ENCODE data around the gene ADARB2.

ADARB2 gene

DNA sequence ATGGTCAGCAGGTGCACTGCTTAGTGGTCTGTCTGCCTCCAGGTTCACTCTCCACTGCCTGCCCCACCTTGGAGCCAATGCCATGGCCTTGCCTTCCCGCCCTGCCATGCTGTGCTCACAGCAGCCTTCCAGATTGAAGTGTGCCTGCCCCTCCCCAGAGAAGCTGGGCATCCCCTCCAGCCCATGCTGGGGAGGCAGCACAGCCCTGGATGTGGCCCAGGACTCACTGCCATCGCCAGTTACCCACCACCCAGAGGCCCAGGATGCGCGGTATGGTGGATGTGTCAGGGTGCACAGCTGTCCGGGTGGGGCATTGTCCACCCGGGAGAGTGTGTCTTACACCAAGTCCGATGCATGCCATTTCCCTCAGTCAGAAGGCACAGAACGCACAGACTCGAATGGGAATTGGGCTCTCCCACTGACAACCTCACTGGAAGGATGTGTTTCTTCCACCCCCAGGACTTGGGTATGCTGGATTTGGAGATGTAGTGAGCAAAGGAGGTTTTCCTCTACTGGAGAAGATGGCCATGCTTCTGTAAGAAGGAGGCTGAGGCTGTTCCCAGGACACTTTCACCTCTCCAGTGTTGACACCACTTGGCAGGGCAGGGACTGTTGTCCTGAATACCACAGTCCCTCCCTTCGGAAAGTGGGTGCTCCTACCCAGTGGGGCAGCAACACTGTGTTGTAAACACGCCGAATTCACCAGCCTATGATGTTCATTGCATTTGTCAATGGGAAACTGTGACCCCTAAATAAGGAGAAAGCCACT lies 122.0 kb downstream of the ADARB2 start:
- no peak for DNase-seq (ENCODE audit: low spot score)

DNA sequence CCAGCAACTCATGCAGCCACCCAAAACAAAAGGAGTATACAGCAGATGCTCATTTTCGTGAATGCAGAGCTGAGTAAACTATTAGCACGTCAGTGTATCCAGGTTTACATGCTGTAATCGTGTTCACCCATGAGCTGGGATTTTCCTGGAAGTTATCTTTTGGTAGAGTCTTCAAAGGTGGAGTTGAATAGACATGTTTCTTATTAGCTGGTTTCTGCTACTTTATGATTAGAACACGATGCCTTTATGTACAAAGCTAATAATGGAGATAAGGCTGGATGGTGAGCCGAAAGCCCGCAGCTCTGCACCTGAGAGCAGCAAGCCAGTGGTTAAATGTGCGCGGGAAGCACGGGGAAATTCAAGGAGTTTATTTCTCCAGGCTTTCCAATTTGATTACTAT lies 123.8 kb downstream of the ADARB2 start:
- DNase-seq (ENCODE audit: low spot score): no peak

DNA sequence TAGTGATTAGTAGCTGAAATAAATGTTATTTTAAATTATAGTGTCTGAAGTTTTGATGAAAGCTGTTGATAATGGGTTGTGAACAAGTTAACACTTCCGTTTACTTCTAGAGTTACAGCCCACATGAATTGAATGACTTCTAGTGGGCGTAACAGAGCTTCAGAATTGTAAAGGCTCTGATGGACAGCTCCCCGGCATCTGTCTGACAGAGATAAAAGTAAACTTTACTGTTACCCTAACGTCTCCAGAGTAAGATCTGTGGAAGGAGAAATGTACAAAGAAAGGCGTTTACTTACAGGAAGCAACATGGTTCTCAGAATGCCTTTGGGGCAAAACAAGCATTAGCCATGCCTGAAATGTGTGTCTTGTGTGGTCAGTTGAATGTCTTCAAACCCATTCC lies 124.4 kb downstream of the ADARB2 start:
- no peak for DNase-seq (ENCODE audit: low spot score)

DNA sequence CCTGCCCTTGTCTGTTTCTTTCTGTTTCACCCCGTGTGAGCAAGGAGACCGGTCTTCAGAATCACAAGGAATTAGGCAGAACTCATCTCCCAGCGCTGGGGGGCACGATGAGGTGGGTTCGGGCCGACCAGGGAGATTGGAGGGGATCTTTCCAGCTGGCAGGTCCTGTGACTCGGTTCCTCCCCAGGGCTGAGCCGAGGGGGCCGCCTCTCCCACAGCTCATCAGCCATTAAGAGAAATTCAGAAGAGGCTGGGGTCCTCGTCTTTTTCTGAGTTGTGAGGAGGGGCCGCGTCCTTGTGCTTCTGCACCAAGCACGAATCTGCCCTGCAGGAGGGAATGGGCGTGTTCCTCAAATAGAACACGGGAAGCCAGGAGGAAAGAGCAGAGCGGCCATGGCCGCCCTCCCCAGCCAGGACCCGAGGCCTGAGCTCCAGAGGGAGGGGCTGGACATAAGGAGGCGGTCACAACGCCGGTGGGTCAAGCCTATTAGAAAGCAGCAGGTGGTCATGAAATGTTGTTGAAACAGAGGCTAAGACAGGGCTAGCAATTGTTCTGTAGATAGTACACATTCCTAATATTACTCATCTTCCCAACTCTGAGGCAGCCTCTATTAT lies 125.3 kb downstream of the ADARB2 start:
- DNase-seq (ENCODE audit: low spot score): no peak

DNA sequence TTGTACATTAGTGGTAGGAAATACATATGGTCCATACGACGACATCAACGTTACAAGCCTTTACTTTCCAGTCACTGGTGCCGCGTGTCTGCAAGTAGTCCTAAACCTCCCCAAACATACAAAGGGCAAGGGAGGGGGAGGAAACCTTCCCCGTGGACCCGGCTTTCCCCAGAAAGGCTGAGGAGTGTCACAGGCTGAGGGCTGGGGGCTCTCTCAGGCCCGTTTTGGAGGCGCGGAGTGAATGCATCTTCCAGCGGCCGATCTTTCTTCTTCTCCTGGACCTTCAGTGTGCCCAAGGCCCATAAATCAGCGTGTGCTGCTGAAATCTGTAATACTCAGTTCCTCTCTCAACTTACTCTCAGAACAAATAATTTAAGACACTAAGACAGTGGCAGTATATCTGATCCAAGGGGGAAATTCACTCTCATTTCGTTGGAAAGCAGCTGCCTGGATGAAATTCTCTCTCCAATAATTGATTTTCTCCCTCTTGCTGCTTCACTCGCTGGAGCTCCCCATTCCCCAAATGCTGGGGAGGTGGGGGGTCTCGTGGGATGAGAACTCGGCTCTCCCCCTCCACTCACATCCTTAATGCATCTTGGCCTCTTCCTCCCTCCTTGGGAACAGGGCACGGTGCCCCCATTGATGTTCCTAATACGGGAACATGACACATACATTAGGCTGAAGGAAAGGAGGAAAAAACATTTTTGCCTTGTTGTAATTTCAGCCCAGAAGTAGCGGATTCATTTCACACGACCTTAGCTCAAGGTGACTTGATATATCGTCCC lies 126.1 kb downstream of the ADARB2 start:
- no peak for DNase-seq (ENCODE audit: low spot score)

DNA sequence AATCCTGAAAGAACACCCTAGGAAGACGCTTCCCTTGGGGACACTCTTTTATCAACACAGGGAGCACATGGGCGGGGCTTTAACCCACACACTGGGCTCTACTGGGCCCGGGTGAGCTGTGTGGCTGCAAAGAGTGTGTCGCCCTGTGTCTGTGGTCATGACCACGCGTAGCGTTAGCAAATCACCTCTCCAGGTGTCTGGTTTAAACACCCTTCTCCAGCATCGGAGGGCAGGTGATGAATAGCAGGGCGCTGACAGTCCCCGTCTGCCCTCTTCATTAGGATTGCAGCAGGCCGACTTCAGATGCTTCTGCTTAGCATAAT lies 127.7 kb downstream of the ADARB2 start:
- no peak for DNase-seq (ENCODE audit: low spot score)

DNA sequence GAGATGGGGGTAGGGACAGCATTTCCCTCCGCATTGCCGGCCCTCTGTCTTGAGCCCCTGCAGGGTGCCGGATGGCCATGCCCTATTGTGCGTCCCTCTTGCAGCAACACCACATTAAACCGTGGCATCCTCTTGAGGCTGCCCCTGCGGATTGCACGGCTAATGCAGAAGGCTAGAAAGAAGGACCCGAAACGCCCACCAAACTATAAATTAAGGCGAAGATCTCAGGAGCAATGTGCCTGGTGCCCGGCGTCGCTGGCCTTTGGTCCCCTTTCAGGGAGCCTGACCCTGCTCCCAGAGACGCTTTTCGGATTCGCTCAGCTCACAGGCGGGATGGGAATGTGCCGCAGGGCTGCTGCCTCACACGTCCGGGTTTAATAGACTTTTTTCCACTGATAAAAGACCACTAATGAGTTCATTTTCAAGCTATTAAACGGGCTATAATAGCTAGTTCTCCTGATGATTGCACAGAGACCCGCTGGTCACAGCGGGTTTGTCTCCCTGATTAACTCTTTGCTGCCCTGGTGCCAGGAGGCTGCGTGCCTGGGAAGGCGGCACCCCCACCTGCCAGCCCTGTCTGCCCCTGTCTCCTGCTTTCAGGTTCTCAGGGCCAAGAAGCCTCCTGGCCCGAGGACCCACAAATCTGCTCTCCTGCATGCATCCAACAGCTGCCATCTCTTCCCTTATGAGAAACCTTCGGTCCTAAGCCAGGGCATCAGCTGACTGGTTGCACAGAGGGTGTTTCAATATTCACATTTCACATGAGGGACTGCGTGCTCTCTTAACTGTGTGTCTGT lies 128.3 kb downstream of the ADARB2 start:
- no peak for DNase-seq (ENCODE audit: low spot score)

DNA sequence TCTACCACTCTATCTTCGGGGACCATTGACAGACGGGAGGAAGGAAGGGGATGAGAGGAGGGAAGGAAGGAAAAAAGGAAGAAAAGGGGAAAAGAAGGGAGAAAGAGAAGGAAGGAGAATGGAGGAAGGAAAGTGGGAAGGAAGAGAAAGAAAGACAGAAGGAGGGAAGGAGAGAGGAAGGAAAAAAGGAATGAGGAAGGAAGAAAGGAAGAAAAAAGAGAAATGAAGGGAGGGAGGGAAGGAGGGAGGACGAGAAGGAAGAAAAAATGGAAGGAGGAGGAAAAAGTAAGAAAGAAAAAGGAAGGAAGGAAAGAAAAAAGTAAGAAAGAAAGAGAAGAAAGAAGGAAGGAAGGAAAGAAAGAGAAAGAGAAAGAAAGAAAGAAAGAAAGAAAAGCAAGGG lies 128.9 kb downstream of the ADARB2 start:
- DNase-seq (ENCODE audit: low spot score): no peak

DNA sequence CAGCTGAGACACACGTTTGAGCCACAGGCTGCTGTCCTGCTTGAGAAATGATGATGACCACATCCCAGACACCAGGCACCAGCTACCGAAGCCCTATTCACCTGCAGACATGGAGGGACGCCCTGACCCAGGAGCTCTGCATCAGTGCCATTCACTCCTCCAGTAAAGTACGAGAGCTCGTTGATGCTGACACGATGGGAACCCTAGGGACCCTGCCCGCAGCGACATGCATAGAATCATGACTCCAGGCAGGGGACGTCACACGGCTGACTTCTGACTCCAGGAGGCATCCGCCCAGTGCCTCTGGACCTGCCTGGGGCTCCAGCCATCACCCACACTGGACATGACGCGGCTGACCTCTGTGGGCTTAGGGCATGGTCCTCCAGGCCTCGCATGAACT lies 129.9 kb downstream of the ADARB2 start:
- no peak for DNase-seq (ENCODE audit: low spot score)

DNA sequence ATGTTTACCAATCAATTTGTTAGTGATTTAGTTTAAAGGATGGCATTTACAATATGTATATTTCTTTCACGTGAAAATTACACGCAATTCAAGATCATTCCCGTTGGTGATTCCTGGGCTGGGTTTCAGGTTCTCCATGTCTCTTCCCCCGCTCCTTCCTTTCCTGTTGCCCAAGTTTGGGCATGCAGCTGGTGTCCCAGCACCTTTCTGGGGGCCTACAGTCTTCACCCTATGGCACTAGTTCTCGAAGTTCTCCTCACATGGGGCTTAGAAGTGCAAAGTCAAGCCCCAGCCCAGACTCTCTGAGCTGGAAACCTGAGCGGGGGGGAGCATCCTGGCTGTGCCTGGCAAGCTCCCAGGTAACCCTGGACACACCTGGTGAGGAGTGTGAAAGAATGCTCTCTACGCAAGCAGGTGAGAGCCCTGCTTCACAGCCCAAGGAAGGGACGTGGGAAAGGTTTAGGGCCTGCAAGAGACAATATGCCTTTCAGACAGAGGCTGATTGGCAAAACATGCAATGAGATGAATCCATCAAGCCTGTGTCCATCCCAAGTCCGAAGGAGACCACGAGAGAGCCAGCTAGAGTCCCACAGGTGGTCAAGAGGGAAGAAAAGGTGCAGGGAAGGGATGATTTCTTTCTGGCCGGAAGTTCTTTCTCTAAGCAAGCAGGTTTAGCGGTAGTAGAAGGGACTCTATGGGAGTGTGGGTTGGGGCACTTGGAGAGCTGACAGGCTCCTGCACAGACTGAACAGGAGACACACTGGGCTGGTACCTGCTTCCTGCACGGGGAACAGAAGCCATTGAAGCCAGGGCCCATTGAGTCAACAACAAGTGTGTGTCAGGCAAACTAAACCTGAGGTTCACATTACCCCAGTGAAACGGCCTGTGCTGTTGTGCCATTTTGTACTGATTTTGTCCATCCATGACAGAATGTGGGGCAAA lies 131.1 kb downstream of the ADARB2 start:
- DNase-seq (ENCODE audit: low spot score): no peak

DNA sequence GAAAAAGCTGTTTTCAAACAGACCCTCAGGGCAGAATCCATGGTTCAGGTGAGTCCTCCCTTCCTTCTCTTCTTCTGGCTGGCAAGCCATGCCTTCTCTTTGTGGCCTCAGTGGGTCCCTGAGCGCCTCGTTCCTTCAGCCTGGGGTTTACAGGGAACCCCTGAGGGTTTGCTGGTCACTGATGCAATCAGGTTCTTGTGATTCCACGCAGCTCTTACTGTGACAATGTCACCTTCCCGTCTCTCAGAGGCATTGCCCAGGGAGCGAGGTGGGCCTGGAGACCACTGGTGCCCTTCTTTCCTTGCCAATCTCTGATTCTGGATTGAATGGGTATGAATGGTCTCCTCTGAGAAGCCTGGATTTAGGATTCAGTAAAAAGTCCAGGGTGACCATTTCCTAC lies 132.2 kb downstream of the ADARB2 start:
- DNase-seq (ENCODE audit: low spot score): no peak

DNA sequence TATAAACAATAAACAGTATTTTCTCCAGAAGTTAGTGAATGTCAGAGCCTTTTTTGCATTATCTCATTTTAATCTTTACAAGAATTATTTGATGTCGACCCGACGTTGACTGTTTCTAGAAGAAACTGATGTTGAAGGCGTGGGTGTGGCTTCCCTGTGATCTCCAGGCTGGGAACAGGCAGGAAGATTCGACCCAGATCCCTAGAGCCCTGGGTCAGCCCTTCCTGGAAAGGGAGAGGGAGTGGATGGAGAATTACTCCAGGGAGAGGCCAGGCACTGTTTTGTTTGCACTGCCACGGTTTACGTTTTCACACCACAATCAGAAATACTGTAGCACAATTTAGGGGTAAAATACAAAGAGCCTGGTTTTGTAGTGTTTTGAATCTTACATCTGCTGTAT lies 133.1 kb downstream of the ADARB2 start:
- DNase-seq (ENCODE audit: low spot score): no peak

DNA sequence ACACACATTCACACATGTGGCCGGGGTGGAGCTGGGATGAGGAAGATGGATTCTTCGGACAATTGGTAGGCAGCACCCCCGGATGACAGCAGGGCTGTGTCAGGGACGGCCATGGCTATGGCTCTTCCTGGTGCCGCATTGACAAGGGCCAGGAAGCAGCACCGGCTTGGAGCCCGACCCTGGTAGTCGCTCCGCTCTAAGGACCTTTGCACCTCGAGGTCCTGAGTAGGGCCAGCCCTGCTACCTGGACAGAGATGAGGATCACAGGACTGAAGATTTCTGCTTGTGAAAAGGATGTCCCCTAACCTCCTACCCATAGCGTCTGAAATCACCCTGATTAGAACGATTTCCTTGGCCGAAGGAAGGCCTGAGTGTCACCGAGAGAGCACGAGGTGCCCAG lies 134.1 kb downstream of the ADARB2 start:
- DNase-seq (ENCODE audit: low spot score): no peak

DNA sequence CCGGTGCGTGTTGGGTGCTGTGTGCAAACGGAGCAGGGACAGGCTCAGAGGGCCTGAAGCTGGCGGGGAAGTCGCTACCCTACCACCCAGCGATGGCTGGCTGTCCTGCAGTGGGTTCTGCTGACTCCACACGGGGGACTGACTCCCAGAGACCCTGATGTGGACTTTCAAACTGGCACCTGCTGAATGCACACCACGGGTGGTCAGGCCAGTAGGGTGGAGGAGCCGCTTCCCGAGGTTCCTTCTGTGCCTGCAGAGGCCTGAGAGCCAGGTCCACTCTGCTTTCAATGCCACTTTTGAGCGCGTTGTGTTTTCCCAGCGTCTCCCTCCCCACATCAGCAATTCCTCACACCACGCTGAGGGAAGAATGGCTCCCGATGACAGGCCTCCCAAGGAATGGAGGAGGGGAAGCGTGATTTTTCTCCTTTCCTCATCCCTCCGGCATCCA lies 135.3 kb downstream of the ADARB2 start:
- no peak for DNase-seq (ENCODE audit: low spot score)

DNA sequence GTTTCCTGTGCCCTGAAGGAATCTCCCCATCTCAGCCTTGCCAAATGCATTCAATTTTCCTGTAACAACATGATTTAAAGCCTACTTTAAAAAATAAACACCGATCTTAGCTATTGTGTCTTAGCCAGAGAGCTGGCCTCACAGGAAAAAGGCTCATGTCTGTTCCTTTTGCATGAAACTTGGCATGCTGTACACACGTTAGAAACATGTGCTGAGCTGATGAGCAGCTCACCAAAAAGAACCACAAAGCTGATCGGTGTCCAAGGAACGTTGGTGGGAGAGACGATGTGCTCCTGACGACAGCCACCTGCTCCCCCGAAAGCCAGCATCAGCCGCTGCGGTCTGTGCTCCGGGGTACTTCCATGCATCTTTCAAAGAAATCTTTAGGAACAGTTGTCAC lies 135.9 kb downstream of the ADARB2 start:
- no peak for DNase-seq (ENCODE audit: low spot score)

DNA sequence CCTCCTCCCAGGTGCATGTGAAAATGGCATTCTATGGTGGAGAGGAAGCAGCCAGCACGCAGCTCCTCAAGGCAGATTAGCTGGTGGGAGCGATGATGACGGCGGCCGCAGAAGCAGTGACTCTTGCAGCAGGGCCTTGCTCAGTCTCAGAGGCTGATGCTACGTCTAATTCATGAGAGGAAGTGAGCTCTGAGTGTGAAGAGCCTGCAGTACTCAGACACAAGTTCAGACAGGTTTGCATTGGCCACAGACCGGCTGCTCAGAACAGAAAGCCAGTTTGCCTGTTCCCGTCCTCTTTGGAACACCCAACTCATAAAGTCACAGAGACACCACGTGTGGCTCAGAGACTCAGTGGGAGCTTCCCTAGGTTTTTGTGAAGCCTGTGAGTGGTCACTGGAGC lies 136.5 kb downstream of the ADARB2 start:
- DNase-seq (ENCODE audit: low spot score): no peak

DNA sequence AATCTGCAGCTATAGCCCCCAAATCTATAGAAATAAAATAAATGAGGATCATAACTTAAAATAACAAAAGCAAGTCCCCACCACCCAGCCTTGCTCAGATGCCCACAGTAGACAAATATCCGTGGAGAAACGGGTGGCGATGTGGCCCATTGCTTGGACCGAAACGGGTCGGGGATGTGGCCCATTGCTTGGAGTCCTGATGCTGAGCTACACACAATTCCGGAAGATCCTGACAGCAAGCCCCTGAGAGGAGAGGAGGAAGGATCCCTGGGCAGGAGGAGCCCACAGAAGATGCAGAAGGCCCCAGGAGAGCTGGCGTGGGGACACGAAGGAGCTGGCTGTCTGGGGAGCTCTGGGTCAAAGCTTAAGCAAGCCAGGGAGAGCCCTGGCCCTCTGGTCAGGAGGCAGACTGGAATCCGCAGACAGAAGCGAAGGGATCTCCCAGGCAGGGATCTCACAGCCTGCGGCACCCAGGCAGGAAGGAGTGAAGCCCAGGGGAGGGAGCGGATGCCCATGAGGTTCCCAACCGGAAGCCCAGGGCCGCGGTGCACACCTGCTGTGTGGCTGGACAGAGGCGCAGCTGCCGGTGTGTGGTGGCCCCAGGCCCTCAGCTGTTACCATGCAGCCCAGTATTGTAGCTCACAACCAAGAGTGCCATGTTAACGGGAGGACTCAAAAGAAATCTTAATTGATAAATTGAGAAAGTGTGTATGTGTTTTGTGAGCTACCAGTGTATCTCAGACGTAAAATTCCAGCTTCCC lies 138.8 kb downstream of the ADARB2 start:
- no peak for DNase-seq (ENCODE audit: low spot score)

DNA sequence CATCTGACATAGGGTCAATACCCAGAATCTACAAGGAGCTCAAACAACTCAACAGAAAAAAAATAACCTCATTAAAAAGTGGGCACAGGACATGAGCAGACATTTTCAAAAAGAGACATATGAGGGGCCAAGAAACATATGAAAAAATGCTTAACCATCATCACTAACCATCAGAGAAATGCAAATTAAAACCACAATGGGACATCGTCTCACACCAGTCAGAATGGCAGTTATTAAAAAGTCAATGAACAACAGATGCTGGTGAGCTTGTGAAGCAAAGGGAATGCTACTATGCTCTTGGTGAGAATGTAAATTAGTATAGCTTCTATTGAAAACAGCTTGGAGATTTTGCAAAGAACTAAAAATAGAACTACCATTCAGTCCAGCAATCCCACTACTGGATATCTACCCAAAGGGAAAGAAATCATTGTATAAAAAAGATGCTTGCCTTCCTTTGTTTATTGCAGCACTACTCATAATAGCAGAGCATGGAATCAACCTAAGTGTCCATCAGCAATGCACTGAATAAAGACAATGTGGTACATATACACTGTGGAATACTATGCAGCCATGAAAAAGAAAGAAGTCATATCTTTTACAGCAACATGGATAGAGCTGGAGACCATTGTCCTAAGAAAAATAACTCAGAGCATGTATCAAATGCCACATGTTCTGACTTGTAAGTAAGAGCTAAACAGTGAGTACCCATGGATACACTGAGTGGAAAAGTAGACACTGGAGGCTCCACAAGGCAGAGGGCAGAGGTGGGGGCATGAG lies 139.8 kb downstream of the ADARB2 start:
- no peak for DNase-seq (ENCODE audit: low spot score)

DNA sequence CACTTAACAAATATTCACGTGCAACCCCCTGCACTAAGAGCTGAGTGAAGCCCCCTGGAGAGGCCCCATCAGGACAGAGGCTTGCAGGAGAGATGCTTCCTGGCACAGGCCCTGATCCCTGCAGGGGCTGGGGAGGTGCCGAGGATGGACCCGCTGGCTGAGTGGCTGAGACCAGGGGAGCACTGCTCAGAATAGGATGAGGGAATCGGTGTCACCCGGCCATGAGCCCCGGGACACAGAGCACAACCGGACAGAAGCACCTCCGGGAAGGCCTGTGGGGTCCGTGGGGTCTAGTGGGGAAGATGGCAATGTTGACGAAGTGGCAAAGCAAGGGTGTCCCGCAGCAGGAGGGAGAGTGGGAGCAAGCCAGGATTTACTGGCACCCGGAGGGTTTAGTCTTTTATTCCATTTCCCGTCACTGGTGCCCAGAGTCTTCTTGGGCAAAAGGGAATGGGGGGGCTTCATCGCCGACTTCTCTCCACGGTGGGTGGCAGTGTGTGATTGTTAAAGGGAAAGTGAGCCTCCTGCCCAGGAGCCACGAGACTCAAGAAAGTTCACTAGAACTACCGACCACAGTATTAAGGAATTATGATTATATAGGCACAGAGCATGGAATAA lies 140.7 kb downstream of the ADARB2 start:
- no peak for DNase-seq (ENCODE audit: low spot score)

Data from D341Med (cell line).